ENCODE data around the gene TAGLN3. TPM values are rescaled to one million over a fixed set of nuclear protein-coding genes. Genes with fewer than 3 reads are reported as not detected.

TAGLN3 gene
- total RNA-seq, 1 donor from 2014 or later: 19.1 TPM

- DNase-seq (ENCODE audit: low read depth): no peak
Measured at GRCh38 chr3:112048911-112049310, 50.2 kb downstream of the TAGLN3 start.

GRCh38 chr3:112053229-112053628 is 54.5 kb downstream of the TAGLN3 start:
- no peak for DNase-seq (ENCODE audit: low read depth)

GRCh38 chr3:112056451-112056929 is 57.8 kb downstream of the TAGLN3 start:
- peak; percentile 21 for DNase-seq (ENCODE audit: low read depth)

GRCh38 chr3:112059497-112059896 is 60.8 kb downstream of the TAGLN3 start:
- DNase-seq (ENCODE audit: low read depth): peak; percentile 10

- DNase-seq (ENCODE audit: low read depth): peak; percentile 85
Measured at GRCh38 chr3:112061152-112061551, 62.4 kb downstream of the TAGLN3 start.

Other genes starting within 250 kb of the TAGLN3 start
- 109 and 145 TPM in 2 replicates for gene PHLDB2, start 139.7 kb upstream of the TAGLN3 start, total RNA-seq
- 20.1 and 43.6 TPM in 2 replicates for gene ABHD10, start 19.9 kb upstream of the TAGLN3 start, total RNA-seq
- 0.15 TPM in 1 of 2 replicates, not detected in the other for gene TMPRSS7, start 35.8 kb downstream of the TAGLN3 start, total RNA-seq
- 33.1 and 68.9 TPM in 2 replicates for gene C3orf52, start 87.5 kb downstream of the TAGLN3 start, total RNA-seq
- gene GCSAM, start 134.3 kb downstream of the TAGLN3 start, total RNA-seq: not detected in 2 replicates

Data from renal cortical epithelial cell (primary cell).